Heart left ventricle (tissue), 13 donors: ENCODE measurements around the gene CD7.

Source experiments
- CTCF ChIP-seq, 12 donors: fragments of 200-600 bp; sonication (generic) in 4 of 12; IDR thresholded peaks; one replicate each; pipeline versions ENCODE4 v1.5.0 to v1.8.0; 2018 to 2022; ENCODE audit warnings: antibody characterized with exemption in 12 of 12, mild to moderate bottlenecking in 5 of 12
- POLR2A ChIP-seq, 2 donors: fragments of 450-650 bp; IDR thresholded peaks; one replicate each; pipeline ENCODE4 v1.6.1; 2017; ENCODE audit warnings: antibody characterized with exemption in 2 of 2, mild to moderate bottlenecking in 2 of 2, moderate library complexity in 2 of 2
- donor health status: ischemic (EF 13 %, LVEDD 7.1; RV severe dilation, severe dysfunction).
- donor health status: DM: no; HTN: yes; CAD: no.
- donor health status: DM: no; HTN: no; CAD: no.
- donor health status: ischemic (EF 25% LVEDD 6.9; RV normal size, moderate dysfunction).
- donor health status: ischemic (EF 25% LVEDD 5.7; RV mildly dilated, moderate dysfunction).
- donor health status: ischemic (EF 35%, LVEDD 5.7; RV mildly dilated, moderate dysfunction).
- donor health status: nonischemic (EF 11% LVEDD 7.7; RV severe dilation, severe dysfunction).
- donor health status: DM: yes; HTN: yes; CAD: no.
- donor health status: PGD.
- donor health status: ischemic (EF 29% LVEDD 5.4; RV normal size, mild dysfunction).
- donor health status: nonischemic (EF 23%, LVEDD 6.1; RV moderate dilation, normal function).

- TF ChIP-seq CTCF (IDR thresholded peaks at IDR 0.05) (no peak), POLR2A (IDR thresholded peaks at IDR 0.05) (no peak)
Observed at GRCh38 chr17:82269138-82269881, 48.1 kb downstream of the CD7 start.
